BLaER1 treated with 17β-estradiol and CSF1 and Interleukin-3, amounts not matched to agents 10 nM and 100 nM (cell line): ENCODE data around the gene KCNK2.
A peak's percentile ranks its signal among the peaks of the same experiment; 100 is the strongest.
"Not testable (repeated sequence)": the region's sequence is repeated elsewhere in the genome, so short reads cannot be mapped to it uniquely, and the experiment has no call there.

ENCODE experiments used
- H3K27ac ChIP-seq, 11 experiments: shearing (Covaris generic); formaldehyde crosslinking; 2 replicates each; pipeline ENCODE4 v1.8.1; 2022
- H3K27me3 ChIP-seq, 11 experiments: shearing (Covaris generic); formaldehyde crosslinking; 2 replicates each; pipeline ENCODE4 v1.8.1; 2022
- H3K36me3 ChIP-seq, 11 experiments: shearing (Covaris generic); formaldehyde crosslinking; 2 replicates each; pipeline ENCODE4 v1.8.1; 2022
- H3K4me1 ChIP-seq, 10 experiments: shearing (Covaris generic); formaldehyde crosslinking; 2 replicates each; pipeline ENCODE4 v1.8.1; 2022
- H3K4me2 ChIP-seq, 11 experiments: shearing (Covaris generic); formaldehyde crosslinking; 2 replicates each; pipeline ENCODE4 v1.8.1; 2022
- H3K4me3 ChIP-seq, 10 experiments: shearing (Covaris generic); formaldehyde crosslinking; 2 replicates each; pipeline ENCODE4 v1.8.1; 2022
- H3K9ac ChIP-seq, 11 experiments: shearing (Covaris generic); formaldehyde crosslinking; 2 replicates each; pipeline ENCODE4 v1.8.1; 2022
- H3K9me3 ChIP-seq, 11 experiments: shearing (Covaris generic); formaldehyde crosslinking; replicated peaks in 1 of 11; 2 replicates each; pipeline ENCODE4 v1.8.1; 2022
- H4K20me1 ChIP-seq, 11 experiments: shearing (Covaris generic); formaldehyde crosslinking; 2 replicates each; pipeline ENCODE4 v1.8.1; 2022
- Cebpa-rat ChIP-seq, 11 experiments: shearing (Covaris generic); IDR thresholded peaks; 2 replicates each; pipeline ENCODE4 v1.8.1; 2022

KCNK2 gene

DNA sequence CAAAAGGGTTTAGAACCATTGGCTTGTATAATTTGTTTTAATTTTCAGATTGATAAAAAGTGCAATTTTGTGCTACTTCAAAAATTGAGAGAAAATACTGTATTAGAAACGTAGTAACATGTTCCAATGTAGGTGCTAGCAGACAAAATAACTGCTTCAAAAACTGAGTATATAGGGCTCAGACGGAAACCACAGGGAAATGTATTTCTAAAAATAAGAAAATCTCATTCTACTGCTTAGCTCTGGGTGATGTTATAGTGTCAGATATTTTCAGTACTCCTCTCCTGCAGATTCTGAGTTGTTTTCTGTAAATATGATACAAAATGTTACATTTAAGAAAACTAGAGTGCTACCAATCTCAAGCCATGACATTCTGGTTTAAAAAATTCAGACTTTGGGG lies 55.4 kb downstream of the KCNK2 start:
- Histone ChIP-seq H3K36me3 (no peaks in the 10 kb centered on the region), H3K27ac (no peak overlapping the region), H3K27me3 (no peaks in the 10 kb centered on the region), H3K4me3 (no peak overlapping the region), H3K9me3 (peaks cover 0 to 17% (median 11%) of the 10 kb centered on the region in 11 experiments; a peak in 15 of 22 replicates), H4K20me1 (no peaks in the 10 kb centered on the region), H3K4me2 (no peak overlapping the region), H3K4me1 (no peaks in the 10 kb centered on the region; a peak in 1 of 20 replicates), H3K9ac (no peak overlapping the region)
- no peak for TF ChIP-seq Cebpa-rat (IDR thresholded peaks at IDR 0.05)

DNA sequence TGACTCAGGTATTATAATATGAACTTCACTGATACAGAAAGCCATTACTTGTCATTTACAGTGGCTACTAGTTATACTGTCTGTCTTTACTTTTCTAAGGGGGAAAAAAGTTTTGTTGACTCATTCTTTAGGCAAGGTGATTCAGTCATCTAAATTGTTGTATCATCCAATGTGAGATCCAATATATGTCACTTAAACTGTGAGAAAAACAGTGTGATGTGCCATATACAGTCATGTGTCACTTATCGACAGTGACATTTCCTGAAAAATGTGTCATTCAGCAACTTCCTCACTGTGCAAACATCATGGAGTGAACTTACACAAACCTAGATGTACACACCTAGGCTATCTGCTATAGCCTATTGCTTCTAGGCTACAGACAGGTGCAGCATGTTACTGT lies 57.6 kb downstream of the KCNK2 start:
- H3K9ac ChIP-seq: no peak overlapping the region
- TF ChIP-seq Cebpa-rat (IDR thresholded peaks at IDR 0.05): no peak
- H3K4me3 ChIP-seq: no peak overlapping the region
- H4K20me1 ChIP-seq: no peaks in the 10 kb centered on the region
- H3K4me2 ChIP-seq: no peak overlapping the region
- H3K27me3 ChIP-seq: no peaks in the 10 kb centered on the region
- no peak overlapping the region for H3K27ac ChIP-seq
- no peaks in the 10 kb centered on the region; a peak in 1 of 20 replicates for H3K4me1 ChIP-seq
- H3K9me3 ChIP-seq: peaks cover 0 to 17% (median 11%) of the 10 kb centered on the region in 11 experiments; a peak in 15 of 22 replicates
- H3K36me3 ChIP-seq: no peaks in the 10 kb centered on the region

DNA sequence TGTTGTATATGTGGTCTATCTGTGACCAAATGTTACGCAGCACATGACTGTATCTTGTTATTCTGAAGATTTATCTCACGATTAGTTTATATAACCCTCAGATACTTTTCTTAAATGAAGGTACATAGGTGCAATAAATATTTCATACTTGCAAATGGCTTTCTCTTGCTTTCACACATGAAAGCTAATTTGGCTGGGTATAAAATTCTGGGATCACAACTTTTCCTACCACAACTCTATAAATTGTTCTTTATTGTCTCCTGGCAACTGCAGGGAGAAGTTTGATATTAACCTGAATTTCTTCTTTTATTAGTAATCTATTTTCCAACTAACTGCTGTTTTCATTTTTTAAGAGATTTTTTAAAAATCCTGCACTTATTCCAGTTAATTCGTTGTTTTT lies 58.9 kb downstream of the KCNK2 start:
- no peaks in the 10 kb centered on the region for H4K20me1 ChIP-seq
- no peaks in the 10 kb centered on the region for H3K27me3 ChIP-seq
- peaks cover 0 to 17% (median 11%) of the 10 kb centered on the region in 11 experiments; a peak in 15 of 22 replicates for H3K9me3 ChIP-seq
- no peak for TF ChIP-seq Cebpa-rat (IDR thresholded peaks at IDR 0.05)
- no peak overlapping the region for H3K9ac ChIP-seq
- H3K27ac ChIP-seq: no peak overlapping the region
- H3K4me1 ChIP-seq: peaks cover 0 to 9% (median 3%) of the 10 kb centered on the region in 10 experiments; a peak in 7 of 20 replicates
- H3K36me3 ChIP-seq: no peaks in the 10 kb centered on the region
- no peak overlapping the region for H3K4me2 ChIP-seq
- H3K4me3 ChIP-seq: no peak overlapping the region

DNA sequence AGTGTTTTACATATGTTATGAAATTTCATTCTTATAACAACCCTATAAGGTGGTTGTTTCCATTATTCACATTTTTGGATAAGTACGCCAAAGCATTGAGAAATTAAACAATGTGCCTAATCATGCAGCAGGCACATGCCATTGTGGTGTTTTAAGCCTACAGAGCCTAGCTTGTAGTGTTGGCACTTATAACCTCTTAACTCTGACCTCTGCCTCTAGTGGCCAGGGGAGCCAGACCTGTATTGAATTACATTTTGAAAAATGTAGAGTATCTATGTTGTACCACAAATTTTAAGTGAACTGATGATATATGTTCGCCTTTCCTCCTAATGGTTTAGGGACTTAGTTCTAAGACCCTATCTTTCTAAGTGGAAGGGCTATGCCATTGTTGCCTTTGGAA lies 61.0 kb downstream of the KCNK2 start:
- Histone ChIP-seq H3K9me3 (peaks cover 0 to 17% (median 11%) of the 10 kb centered on the region in 11 experiments; a peak in 15 of 22 replicates), H3K27ac (no peak overlapping the region), H3K9ac (no peak overlapping the region), H3K4me1 (peaks cover 0 to 14% (median 3%) of the 10 kb centered on the region in 10 experiments; a peak in 7 of 20 replicates), H3K4me3 (no peak overlapping the region), H3K27me3 (no peaks in the 10 kb centered on the region), H3K36me3 (no peaks in the 10 kb centered on the region), H4K20me1 (no peaks in the 10 kb centered on the region), H3K4me2 (no peak overlapping the region)
- no peak for TF ChIP-seq Cebpa-rat (IDR thresholded peaks at IDR 0.05)

DNA sequence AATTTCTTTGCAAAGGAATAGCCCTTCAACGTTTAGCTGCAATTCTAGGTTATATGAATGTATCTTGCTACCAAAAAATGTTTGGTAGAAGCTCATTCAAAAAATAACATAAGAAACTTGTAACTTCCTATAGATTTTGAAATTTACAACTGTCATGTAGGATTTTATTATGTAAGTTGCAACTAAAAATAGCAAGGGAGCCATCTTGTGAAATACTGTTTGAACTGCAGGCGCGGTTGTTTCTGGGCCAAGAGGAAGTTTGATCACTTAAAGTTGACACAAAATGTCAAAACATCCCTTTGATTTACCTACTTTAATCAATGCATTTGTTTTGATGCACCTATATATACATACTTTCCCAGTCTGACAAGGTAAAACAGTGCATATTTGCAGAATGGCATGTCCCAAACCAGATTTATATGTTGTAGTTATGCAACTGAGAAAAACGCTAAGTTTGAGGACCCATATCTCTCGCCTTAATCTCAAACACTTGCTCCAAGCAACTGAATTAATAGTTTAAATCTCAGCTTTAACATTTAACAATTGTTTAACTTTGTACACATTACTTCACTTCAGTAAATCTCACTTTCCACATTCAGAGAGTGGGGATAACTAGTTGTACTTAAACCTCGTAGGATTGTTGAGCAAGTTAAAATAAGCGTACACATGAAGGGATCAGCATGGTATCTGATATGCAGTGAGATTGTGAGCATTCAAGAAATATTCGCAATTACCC lies 63.9 kb downstream of the KCNK2 start:
- Histone ChIP-seq H4K20me1 (no peaks in the 10 kb centered on the region), H3K4me3 (no peak overlapping the region), H3K9ac (no peak overlapping the region), H3K4me1 (peaks cover 0 to 14% (median 3%) of the 10 kb centered on the region in 10 experiments; a peak in 7 of 20 replicates), H3K27me3 (no peaks in the 10 kb centered on the region), H3K36me3 (no peaks in the 10 kb centered on the region), H3K9me3 (peaks cover 0 to 10% (median 6%) of the 10 kb centered on the region in 11 experiments; a peak in 15 of 22 replicates), H3K27ac (peak overlapping the region in 5 of 11 experiments; percentile 14 to 56 (median 31); a peak in 7 of 22 replicates), H3K4me2 (peak overlapping the region in 5 of 11 experiments; percentile 8 to 59 (median 39); a peak in 7 of 22 replicates)
- TF ChIP-seq Cebpa-rat (IDR thresholded peaks at IDR 0.05): no peak

DNA sequence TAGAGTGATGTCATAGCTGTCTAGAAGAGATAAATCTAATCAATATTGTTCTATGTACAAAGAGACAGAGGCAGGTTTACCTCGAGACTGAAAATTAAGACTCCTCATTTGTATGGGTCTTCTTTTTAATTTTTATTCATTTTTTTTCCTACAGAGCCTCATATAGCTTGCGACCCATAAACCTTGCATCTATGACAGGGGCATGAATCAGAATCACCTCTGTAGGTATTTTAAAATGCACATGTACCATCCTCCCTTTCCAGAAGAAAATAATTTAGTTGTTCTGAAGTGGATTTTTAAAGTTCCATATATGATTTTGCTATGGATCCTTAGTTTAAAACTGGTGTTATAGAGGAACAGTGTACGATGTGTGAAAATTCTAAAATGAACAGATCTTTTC lies 64.5 kb downstream of the KCNK2 start:
- Histone ChIP-seq H3K27ac (peak overlapping the region in 3 of 11 experiments; percentile 22 to 56 (median 31); a peak in 4 of 22 replicates), H3K9ac (0 out of 22 replicates have a peak overlapping the region, but pooled peaks of 1 of the 11 experiments have one; percentile 12), H3K36me3 (no peaks in the 10 kb centered on the region), H4K20me1 (no peaks in the 10 kb centered on the region), H3K27me3 (no peaks in the 10 kb centered on the region), H3K9me3 (peaks cover 0 to 4% (median under 1%) of the 10 kb centered on the region in 11 experiments; a peak in 6 of 22 replicates), H3K4me3 (no peak overlapping the region), H3K4me1 (peaks cover 0 to 14% (median 3%) of the 10 kb centered on the region in 10 experiments; a peak in 7 of 20 replicates), H3K4me2 (no peak overlapping the region)
- TF ChIP-seq Cebpa-rat (IDR thresholded peaks at IDR 0.05): no peak

DNA sequence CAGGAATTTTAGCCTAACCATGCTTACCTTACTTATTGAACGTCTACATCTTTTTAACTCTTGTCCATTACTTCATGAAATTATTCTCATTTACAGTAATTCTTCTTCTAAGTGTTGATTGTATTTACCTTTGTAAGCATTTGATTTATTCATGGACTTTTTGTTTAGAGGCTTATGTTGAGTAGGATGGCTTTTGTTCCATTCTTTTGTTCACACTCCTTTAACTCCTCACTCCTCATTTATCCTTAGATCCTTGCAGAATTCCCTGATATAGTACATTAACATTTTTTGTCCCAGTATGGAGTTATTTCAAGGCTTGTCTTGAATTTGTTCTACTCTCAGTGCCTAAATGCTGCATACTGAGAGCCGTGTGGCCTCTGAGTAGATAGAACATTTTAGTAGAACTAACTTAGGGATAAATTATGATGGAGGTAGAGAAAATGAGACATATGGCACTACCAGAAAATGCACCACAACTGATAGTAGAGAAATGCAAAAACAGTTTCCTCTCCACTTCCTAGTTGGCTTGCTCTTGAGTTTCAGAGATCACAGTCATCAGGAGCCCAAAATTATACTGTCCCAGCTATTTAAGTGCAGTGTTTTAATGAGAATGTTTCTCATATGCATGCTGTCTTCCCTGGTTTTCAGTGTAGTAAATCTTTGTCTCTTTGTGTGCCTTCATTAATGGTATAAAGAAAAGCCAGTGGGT lies 69.5 kb downstream of the KCNK2 start:
- TF ChIP-seq Cebpa-rat (IDR thresholded peaks at IDR 0.05): no peak
- H3K4me3 ChIP-seq: no peak overlapping the region
- H3K4me2 ChIP-seq: no peak overlapping the region
- H3K27ac ChIP-seq: no peak overlapping the region
- no peaks in the 10 kb centered on the region; a peak in 1 of 20 replicates for H3K4me1 ChIP-seq
- no peak overlapping the region for H3K9ac ChIP-seq
- H3K27me3 ChIP-seq: no peaks in the 10 kb centered on the region
- H3K36me3 ChIP-seq: no peaks in the 10 kb centered on the region
- no peaks in the 10 kb centered on the region for H4K20me1 ChIP-seq
- no peaks in the 10 kb centered on the region for H3K9me3 ChIP-seq

DNA sequence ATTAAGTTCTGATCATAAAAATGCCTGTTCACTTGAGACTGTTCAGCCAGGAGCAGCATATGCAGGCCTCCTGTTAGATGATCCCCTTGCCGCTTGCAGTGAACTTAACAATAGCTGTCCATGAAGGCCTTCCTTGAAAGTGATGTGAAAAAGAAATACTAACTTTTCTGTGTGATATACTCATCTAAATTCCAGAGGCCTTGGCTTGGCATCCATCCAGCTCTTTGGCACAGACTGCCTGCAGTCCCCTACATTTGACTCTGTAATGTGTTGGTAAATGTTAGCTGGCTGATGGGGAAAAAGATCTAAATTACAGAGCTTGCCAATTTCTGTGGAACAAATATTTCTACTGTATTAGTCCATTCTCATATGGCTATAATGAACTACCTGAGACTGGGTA lies 73.7 kb downstream of the KCNK2 start:
- Histone ChIP-seq H4K20me1 (no peaks in the 10 kb centered on the region), H3K4me2 (no peak overlapping the region), H3K4me3 (no peak overlapping the region), H3K4me1 (no peaks in the 10 kb centered on the region), H3K27ac (no peak overlapping the region), H3K9ac (no peak overlapping the region), H3K27me3 (no peaks in the 10 kb centered on the region), H3K9me3 (no peaks in the 10 kb centered on the region), H3K36me3 (no peaks in the 10 kb centered on the region)
- no peak for TF ChIP-seq Cebpa-rat (IDR thresholded peaks at IDR 0.05)

DNA sequence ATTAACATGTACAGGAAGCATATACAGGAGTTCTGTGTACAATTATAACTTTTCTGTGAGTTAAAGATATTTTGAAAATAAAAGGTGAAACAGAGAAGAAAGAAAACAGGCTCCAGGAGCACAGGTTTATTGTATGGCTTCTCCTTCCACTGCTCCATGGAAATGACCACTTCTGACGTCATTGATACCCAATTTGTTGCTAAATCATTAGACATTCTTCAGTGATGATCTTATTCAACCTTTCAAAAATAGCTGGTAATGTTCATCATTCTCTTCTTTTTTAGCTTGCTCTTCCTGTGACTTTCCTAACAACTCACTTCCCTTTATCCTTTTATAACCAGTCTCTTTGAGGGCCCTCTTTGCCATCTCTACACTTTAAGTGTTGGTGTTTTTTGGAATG lies 77.8 kb downstream of the KCNK2 start:
- Histone ChIP-seq H3K4me3 (no peak overlapping the region), H3K36me3 (no peaks in the 10 kb centered on the region), H3K27me3 (no peaks in the 10 kb centered on the region), H3K4me2 (no peak overlapping the region), H4K20me1 (no peaks in the 10 kb centered on the region), H3K9ac (no peak overlapping the region), H3K9me3 (no peaks in the 10 kb centered on the region), H3K27ac (no peak overlapping the region), H3K4me1 (no peaks in the 10 kb centered on the region)
- TF ChIP-seq Cebpa-rat (IDR thresholded peaks at IDR 0.05): no peak

DNA sequence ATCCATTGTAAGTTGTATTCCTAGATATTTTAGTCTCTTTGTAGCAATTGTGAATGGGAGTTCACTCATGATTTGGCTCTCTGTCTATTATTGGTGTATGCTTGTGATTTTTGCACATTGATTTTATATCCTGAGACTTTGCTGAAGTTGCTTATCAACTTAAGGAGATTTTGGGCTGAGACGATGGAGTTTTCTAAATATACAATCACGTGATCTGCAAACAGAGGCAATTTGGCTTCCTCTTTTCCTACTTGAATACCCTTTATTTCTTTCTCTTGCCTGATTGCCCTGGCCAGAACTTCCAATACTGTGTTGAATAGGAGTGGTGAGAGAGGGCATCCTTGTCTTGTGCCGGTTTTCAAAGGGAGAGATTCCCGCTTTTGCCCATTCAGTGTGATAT lies 80.6 kb downstream of the KCNK2 start:
- H3K4me2 ChIP-seq, H3K4me3 ChIP-seq, H3K27ac ChIP-seq, H3K9ac ChIP-seq, H3K4me1 ChIP-seq, H3K36me3 ChIP-seq, H3K9me3 ChIP-seq, H3K27me3 ChIP-seq, H4K20me1 ChIP-seq: not testable (repeated sequence)
